GM18505 (cell line): Measurements from ENCODE around the gene LIMK1.

ENCODE experiments used
- ATAC-seq: cut with Tn5 transposase; IDR thresholded peaks from one replicate; pipeline ENCODE4 v1.9.1; 2021; ENCODE audit not compliant: unreplicated experiment
- POLR2A ChIP-seq: IDR thresholded peaks from 4 replicates; pipeline ENCODE4 v1.6.1; 2011; ENCODE audit warnings: borderline replicate concordance; ENCODE audit not compliant: insufficient read depth, insufficient read length; ENCODE audit errors: extremely low read depth

LIMK1 gene

GRCh38 chr7:74082770-74083116 lies 861 bp upstream of the LIMK1 start:
- TF ChIP-seq POLR2A, result no peak
- ATAC-seq, result no peak

- TF ChIP-seq POLR2A, result no peak
- peak; percentile 44 for ATAC-seq
Measured at GRCh38 chr7:74083928-74084721, 521 bp downstream of the LIMK1 start.

- no peak for TF ChIP-seq POLR2A
- ATAC-seq, result no peak
Measured at GRCh38 chr7:74084722-74085578, 1.3 kb downstream of the LIMK1 start.

GRCh38 chr7:74087791-74088453 lies 4.3 kb downstream of the LIMK1 start:
- ATAC-seq, result no peak
- TF ChIP-seq POLR2A, result no peak

- no peak for TF ChIP-seq POLR2A
- no peak for ATAC-seq
Measured at GRCh38 chr7:74092321-74092963, 8.8 kb downstream of the LIMK1 start.

- peak; percentile 46 for ATAC-seq
Measured at GRCh38 chr7:74092964-74093471, 9.4 kb downstream of the LIMK1 start.

GRCh38 chr7:74093671-74094223 lies 10.1 kb downstream of the LIMK1 start:
- peak; percentile 14 for ATAC-seq
- TF ChIP-seq POLR2A, result no peak

More at GRCh38 chr7:74092964-74093471, 9.4 kb downstream of the LIMK1 start:
- peak; percentile 70 for TF ChIP-seq POLR2A

- peak; percentile 57 for TF ChIP-seq POLR2A
- peak; percentile 51 for ATAC-seq
Measured at GRCh38 chr7:74094224-74095101, 10.9 kb downstream of the LIMK1 start.

- TF ChIP-seq POLR2A, result no peak
- ATAC-seq, result no peak
Measured at GRCh38 chr7:74095135-74095534, 11.5 kb downstream of the LIMK1 start.

- no peak for TF ChIP-seq POLR2A
- no peak for ATAC-seq
Measured at GRCh38 chr7:74097937-74098614, 14.5 kb downstream of the LIMK1 start.

GRCh38 chr7:74099031-74099430 lies 15.4 kb downstream of the LIMK1 start:
- TF ChIP-seq POLR2A, result no peak
- ATAC-seq, result no peak

GRCh38 chr7:74101061-74101681 lies 17.6 kb downstream of the LIMK1 start:
- peak; percentile 74 for ATAC-seq
- no peak for TF ChIP-seq POLR2A
